HepG2 (cell line): Measurements from ENCODE around the gene BPIFB2.

Experiments used
- GABPA ChIP-seq, 2 experiments: IDR thresholded peaks; 2 replicates each; pipeline ENCODE4 v1.6.1; 2011 to 2016; ENCODE audit warnings: low read depth in 2 of 2, low read length in 1 of 2, missing biosample characterization in 1 of 2, missing genetic modification characterization in 1 of 2
- HCFC1 ChIP-seq: fragments of 150-350 bp; IDR thresholded peaks from 2 replicates; pipeline ENCODE4 v1.6.1; 2014; ENCODE audit warnings: low read depth, low read length
- ZFP36 ChIP-seq: fragments of 150-350 bp; IDR thresholded peaks from 2 replicates; pipeline ENCODE4 v1.6.1; 2018; ENCODE audit warnings: borderline replicate concordance, low read length, low read depth; ENCODE audit not compliant: partially characterized antibody
- ZFP37 ChIP-seq: sonication (generic); formaldehyde crosslinking; IDR thresholded peaks from 2 replicates; pipeline ENCODE4 v1.4.0; 2020; ENCODE audit warnings: missing genetic modification reagents, borderline replicate concordance
- ZNF253 ChIP-seq: sonication (generic); formaldehyde crosslinking; IDR thresholded peaks from 2 replicates; pipeline ENCODE4 v1.8.0; 2022; ENCODE audit warnings: mild to moderate bottlenecking, missing genetic modification reagents, borderline replicate concordance
- ZNF274 ChIP-seq: sonication (generic); formaldehyde crosslinking; IDR thresholded peaks from 2 replicates; pipeline ENCODE4 v1.5.1; 2020; ENCODE audit warnings: mild to moderate bottlenecking, missing genetic modification reagents
- ZNF460 ChIP-seq: sonication (generic); formaldehyde crosslinking; IDR thresholded peaks from 2 replicates; pipeline ENCODE4 v1.5.1; 2020; ENCODE audit warnings: missing genetic modification reagents, mild to moderate bottlenecking, borderline replicate concordance
- TF ChIP-seq, protein P1 (sequence below): sonication (generic); formaldehyde crosslinking; IDR thresholded peaks from 2 replicates; pipeline ENCODE4 v1.4.0; 2020; ENCODE audit warnings: missing genetic modification reagents
- TF ChIP-seq, protein P2 (sequence below): sonication (generic); formaldehyde crosslinking; IDR thresholded peaks from 2 replicates; pipeline ENCODE4 v1.5.0; 2020; ENCODE audit warnings: mild to moderate bottlenecking, missing genetic modification reagents, borderline replicate concordance

DNA sequence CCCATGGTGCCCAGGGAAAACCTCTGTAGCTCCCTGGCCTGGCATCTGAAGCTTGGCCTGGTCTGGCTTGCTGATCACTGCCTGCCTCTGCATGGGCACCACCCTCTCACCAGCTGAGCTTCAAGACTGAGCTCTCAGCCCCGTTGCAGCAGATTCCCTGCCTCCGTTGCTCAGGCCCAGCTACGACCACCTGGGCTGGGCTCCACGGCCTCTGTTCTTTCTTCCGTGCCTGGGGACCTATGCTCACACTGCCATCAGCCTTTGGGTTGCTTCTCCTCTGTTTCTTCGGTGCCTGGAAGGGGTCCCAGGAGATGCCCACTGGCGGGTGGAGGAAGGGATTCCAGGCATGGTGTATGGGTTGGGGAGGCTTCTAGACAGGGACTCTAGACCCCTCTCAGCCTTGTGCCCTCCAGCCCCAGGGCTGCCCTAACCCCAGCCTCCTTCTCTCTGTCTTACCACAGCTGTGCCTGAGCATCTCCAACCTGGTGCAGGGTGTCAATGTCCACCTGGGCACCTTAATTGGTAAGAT lies 9.1 kb downstream of the BPIFB2 start:
- TF ChIP-seq GABPA (IDR thresholded peaks at IDR 0.05; ENCODE audit: low read depth, low read length) (no peak), GABPA (CRISPR knock-in tag; IDR thresholded peaks at IDR 0.05; ENCODE audit: low read depth) (no peak), ZFP37 (no peak), ZFP36 (no peak), ZNF253 (CRISPR knock-in tag) (no peak), HCFC1 (no peak), ZNF274 (CRISPR knock-in tag) (0 out of 2 replicates have a peak, but pooled peaks have one; percentile 26), ZNF460 (CRISPR knock-in tag) (no peak)
- TF ChIP-seq, protein P1, sequence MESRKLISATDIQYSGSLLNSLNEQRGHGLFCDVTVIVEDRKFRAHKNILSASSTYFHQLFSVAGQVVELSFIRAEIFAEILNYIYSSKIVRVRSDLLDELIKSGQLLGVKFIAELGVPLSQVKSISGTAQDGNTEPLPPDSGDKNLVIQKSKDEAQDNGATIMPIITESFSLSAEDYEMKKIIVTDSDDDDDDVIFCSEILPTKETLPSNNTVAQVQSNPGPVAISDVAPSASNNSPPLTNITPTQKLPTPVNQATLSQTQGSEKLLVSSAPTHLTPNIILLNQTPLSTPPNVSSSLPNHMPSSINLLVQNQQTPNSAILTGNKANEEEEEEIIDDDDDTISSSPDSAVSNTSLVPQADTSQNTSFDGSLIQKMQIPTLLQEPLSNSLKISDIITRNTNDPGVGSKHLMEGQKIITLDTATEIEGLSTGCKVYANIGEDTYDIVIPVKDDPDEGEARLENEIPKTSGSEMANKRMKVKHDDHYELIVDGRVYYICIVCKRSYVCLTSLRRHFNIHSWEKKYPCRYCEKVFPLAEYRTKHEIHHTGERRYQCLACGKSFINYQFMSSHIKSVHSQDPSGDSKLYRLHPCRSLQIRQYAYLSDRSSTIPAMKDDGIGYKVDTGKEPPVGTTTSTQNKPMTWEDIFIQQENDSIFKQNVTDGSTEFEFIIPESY (CRISPR knock-in tag): no peak
- TF ChIP-seq, protein P2, sequence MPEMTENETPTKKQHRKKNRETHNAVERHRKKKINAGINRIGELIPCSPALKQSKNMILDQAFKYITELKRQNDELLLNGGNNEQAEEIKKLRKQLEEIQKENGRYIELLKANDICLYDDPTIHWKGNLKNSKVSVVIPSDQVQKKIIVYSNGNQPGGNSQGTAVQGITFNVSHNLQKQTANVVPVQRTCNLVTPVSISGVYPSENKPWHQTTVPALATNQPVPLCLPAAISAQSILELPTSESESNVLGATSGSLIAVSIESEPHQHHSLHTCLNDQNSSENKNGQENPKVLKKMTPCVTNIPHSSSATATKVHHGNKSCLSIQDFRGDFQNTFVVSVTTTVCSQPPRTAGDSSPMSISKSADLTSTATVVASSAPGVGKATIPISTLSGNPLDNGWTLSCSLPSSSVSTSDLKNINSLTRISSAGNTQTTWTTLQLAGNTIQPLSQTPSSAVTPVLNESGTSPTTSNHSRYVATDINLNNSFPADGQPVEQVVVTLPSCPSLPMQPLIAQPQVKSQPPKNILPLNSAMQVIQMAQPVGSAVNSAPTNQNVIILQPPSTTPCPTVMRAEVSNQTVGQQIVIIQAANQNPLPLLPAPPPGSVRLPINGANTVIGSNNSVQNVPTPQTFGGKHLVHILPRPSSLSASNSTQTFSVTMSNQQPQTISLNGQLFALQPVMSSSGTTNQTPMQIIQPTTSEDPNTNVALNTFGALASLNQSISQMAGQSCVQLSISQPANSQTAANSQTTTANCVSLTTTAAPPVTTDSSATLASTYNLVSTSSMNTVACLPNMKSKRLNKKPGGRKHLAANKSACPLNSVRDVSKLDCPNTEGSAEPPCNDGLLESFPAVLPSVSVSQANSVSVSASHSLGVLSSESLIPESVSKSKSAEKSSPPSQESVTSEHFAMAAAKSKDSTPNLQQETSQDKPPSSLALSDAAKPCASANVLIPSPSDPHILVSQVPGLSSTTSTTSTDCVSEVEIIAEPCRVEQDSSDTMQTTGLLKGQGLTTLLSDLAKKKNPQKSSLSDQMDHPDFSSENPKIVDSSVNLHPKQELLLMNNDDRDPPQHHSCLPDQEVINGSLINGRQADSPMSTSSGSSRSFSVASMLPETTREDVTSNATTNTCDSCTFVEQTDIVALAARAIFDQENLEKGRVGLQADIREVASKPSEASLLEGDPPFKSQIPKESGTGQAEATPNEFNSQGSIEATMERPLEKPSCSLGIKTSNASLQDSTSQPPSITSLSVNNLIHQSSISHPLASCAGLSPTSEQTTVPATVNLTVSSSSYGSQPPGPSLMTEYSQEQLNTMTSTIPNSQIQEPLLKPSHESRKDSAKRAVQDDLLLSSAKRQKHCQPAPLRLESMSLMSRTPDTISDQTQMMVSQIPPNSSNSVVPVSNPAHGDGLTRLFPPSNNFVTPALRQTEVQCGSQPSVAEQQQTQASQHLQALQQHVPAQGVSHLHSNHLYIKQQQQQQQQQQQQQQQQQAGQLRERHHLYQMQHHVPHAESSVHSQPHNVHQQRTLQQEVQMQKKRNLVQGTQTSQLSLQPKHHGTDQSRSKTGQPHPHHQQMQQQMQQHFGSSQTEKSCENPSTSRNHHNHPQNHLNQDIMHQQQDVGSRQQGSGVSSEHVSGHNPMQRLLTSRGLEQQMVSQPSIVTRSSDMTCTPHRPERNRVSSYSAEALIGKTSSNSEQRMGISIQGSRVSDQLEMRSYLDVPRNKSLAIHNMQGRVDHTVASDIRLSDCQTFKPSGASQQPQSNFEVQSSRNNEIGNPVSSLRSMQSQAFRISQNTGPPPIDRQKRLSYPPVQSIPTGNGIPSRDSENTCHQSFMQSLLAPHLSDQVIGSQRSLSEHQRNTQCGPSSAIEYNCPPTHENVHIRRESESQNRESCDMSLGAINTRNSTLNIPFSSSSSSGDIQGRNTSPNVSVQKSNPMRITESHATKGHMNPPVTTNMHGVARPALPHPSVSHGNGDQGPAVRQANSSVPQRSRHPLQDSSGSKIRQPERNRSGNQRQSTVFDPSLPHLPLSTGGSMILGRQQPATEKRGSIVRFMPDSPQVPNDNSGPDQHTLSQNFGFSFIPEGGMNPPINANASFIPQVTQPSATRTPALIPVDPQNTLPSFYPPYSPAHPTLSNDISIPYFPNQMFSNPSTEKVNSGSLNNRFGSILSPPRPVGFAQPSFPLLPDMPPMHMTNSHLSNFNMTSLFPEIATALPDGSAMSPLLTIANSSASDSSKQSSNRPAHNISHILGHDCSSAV (CRISPR knock-in tag): no peak
